Bronchial epithelial cell (primary cell): ENCODE results near the gene ANKRD23. TPM values are rescaled to one million over a fixed set of nuclear protein-coding genes. Genes with fewer than 3 reads are reported as not detected.
A peak's percentile ranks its signal among the peaks of the same experiment; 100 is the strongest.

Experiments
- DNase-seq: peaks from one replicate; pipeline ENCODE4 v3.0.0-alpha.2; 2010; ENCODE audit warnings: low read depth
- FAIRE-seq: peaks from 2 replicates; lab custom pipeline; 2011; peaks lifted over from hg19 to GRCh38; lab: Jason Lieb, UNC
- H3K27me3 ChIP-seq: 2 replicates; pipeline ENCODE4 v1.5.1; 2011; ENCODE audit warnings: low read length; ENCODE audit not compliant: control insufficient read depth, insufficient read depth
- H3K36me3 ChIP-seq: 2 replicates; pipeline ENCODE4 v1.5.1; 2011; ENCODE audit warnings: low read length; ENCODE audit not compliant: control insufficient read depth, insufficient read depth
- H3K4me3 ChIP-seq: 2 replicates; pipeline ENCODE4 v1.5.1; 2011; ENCODE audit warnings: mild to moderate bottlenecking, low read depth, low read length, control low read depth
- total RNA-seq: library from RNA; depleted of rRNA; stranded (reverse); fragments of >200 nt; gene quantifications from 2 replicates; pipeline ENCODE4 v1.2.1, GENCODE V29; 2014
- TF ChIP-seq, protein P1 (sequence below): IDR thresholded peaks from 2 replicates; pipeline ENCODE4 v1.5.1; 2011; ENCODE audit warnings: mild to moderate bottlenecking, moderate library complexity, low read length, control low read depth, inconsistent platforms; ENCODE audit not compliant: insufficient read depth, severe bottlenecking

Gene ANKRD23
- total RNA-seq, 1 donor from 2014 or later: 0.79 TPM

DNA sequence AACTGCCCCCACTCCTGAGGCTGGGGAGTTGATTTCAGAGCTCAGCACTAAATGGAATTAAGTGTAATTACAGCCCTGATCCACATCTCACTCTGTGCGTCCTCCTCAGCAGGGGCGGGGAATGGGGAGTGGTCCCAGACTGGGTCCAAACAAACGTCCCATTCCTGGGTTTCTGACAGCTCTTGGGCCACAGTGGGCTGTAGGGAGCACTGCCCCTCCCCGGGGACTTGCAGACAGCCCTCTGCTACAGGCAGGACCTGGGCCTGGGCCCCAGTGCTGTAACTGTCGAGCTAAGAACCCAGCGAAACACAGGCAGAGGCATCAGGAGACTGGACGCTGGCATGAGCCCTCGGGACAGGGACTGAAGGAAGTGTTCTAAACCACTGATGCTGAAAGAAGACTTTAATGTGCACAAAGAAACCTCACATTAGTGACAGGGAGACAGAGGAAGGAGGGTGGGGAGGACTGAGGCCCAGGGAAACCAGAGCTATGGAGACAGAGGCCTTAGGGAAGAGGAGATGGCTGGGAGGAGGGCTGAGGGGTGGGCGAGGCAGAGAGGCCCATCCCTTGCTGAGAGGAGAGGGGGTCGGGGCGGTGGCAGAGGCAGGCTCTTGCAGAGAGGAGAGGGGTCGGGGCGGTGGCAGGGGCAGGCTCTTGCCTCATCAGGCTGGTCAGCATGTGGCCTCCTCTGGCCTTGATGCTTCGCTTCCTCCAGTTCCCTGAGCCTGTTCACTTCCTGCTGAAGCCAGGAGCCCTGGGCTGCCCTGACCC, 31.9 kb upstream of the ANKRD23 start:
- H3K36me3 ChIP-seq: no peaks in the 10 kb centered on the region
- TF ChIP-seq, protein P1, sequence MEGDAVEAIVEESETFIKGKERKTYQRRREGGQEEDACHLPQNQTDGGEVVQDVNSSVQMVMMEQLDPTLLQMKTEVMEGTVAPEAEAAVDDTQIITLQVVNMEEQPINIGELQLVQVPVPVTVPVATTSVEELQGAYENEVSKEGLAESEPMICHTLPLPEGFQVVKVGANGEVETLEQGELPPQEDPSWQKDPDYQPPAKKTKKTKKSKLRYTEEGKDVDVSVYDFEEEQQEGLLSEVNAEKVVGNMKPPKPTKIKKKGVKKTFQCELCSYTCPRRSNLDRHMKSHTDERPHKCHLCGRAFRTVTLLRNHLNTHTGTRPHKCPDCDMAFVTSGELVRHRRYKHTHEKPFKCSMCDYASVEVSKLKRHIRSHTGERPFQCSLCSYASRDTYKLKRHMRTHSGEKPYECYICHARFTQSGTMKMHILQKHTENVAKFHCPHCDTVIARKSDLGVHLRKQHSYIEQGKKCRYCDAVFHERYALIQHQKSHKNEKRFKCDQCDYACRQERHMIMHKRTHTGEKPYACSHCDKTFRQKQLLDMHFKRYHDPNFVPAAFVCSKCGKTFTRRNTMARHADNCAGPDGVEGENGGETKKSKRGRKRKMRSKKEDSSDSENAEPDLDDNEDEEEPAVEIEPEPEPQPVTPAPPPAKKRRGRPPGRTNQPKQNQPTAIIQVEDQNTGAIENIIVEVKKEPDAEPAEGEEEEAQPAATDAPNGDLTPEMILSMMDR: no peak
- FAIRE-seq (no peak), DNase-seq (no peak)
- H3K27me3 ChIP-seq: no peaks in the 10 kb centered on the region
- no peak overlapping the region for H3K4me3 ChIP-seq

DNA sequence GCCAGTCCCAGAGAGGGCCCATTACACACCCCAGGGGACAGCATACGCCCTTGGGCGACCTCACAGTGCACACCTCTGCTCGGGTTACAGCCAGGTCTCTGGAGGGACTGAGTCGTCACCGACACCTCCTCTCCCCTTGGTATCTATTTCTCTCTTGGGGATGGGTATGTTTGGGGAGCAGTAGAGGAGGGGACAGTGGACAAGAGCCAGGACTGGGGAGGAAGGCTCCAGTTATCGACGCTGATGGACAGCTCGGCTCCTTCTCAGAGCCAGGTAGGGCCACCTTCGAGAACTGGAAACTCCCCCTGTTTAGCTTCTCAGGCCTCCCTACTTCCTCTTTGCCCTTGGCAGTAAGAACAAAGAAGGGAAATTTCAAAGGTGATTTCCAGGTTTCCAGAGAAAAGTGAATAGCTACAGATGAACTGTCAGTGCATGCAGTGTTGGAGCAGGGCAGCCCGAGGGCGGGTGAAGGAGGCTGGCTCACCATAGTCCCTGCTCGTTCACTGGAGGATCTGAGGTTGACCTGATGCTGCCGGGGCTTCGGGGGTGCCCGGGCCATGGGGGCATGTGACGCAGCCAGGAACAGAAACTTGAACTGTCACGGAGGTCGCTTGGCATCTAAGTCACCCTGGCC, 30.5 kb upstream of the ANKRD23 start:
- TF ChIP-seq, protein P1: no peak
- no peak overlapping the region for H3K4me3 ChIP-seq
- no peak for FAIRE-seq
- DNase-seq: peak; percentile 55
- H3K27me3 ChIP-seq: no peaks in the 10 kb centered on the region
- no peaks in the 10 kb centered on the region for H3K36me3 ChIP-seq

DNA sequence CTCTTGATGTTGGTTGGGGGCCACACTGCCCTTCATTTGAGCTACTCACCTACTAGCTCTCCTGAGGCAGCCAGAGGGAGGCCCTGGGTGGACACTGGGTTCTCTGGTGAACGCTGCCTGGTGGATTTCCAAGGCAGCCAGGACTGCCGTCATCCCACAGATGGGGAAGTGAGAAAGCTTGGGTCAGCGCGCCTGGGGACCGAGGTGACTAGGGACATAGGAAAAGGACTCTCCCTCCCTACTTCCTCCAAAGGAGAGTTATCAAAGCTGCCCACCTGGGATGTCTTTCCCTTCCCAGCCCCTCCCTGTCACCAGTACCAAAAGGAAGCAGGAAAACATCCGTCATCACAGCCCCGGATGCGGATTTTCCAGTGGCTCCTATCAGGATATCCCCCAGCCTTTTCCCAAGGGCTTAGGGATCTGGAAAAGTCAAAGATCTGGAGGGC, 29.9 kb upstream of the ANKRD23 start:
- no peaks in the 10 kb centered on the region for H3K36me3 ChIP-seq
- TF ChIP-seq, protein P1: no peak
- no peak for FAIRE-seq
- H3K4me3 ChIP-seq: no peak overlapping the region
- no peak for DNase-seq
- no peaks in the 10 kb centered on the region for H3K27me3 ChIP-seq

DNA sequence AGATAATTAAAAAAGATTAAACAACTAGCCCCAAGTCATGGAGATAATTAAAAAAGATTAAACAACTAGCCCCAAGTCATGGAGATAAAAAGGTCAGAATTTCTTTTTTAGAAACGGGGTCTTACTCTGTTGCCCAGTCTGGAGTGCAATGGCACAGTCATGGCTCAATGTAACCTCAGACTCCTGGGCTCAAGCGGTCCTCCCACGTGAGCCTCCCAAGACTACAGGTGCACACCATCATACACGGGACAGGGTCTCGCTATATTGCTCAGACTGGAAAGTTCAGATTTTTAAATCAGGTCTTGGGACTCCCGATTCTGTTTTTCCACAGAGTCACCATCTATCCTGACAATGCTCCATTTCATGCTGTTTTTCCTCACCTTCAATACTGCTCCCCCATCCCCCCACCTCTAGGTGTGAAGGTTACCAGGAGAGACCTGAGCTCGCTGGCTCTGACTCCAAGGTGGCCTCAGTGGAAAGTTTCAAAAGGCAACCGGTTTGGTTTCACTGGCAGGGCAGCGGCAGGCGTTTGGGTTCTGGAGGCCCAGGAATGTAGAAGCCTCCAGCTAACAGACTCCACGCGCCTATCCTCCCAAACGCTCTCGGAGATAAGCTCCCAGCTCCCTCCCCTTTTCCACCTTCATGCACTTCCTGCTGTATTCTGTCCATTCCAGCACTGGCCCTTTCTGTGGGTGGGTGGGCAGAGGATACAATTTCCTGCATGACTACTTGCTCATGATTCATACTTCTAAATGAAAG, 28.9 kb upstream of the ANKRD23 start:
- FAIRE-seq (no peak), DNase-seq (peak; percentile 72)
- H3K4me3 ChIP-seq: no peak overlapping the region
- no peaks in the 10 kb centered on the region for H3K36me3 ChIP-seq
- H3K27me3 ChIP-seq: no peaks in the 10 kb centered on the region
- TF ChIP-seq, protein P1: no peak

DNA sequence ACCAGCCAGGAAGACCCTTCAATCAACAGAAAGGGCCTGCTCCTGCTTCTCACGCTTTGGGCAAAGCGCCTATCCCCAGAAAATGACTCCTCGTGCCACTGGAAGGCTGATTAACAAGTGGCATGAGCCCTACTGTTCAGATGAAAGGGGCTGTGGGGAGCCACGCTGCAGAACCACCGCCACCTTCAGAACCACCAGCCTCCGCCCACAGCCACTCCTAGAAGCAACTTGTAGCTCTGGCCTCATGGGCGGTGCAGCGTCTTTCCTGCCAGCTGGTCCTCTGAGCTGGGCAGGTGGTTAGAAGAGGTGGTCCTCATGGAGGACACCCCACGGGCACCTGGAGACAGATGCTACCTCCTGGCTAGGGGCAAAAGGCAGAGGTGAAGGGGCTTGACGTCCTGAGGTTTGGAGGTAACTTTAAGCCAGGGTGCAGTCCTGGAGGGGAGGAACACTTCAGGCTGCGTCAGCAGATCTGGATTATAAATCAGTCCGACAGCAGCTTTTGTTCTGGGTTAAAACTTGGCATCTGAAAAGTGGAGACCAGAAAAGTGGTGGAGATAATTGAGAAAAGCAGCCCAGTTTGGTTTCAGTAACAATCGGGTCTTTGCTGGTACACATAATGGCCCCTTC, 26.9 kb upstream of the ANKRD23 start:
- H3K27me3 ChIP-seq: no peaks in the 10 kb centered on the region
- FAIRE-seq: no peak
- peaks cover 5% of the 10 kb centered on the region for H3K36me3 ChIP-seq
- TF ChIP-seq, protein P1: no peak
- no peak for DNase-seq
- peak overlapping the region; percentile 80 for H3K4me3 ChIP-seq
